Omental fat pad (tissue), 4 donors: ENCODE results near the gene RNF208. TPM values are rescaled to one million over a fixed set of nuclear protein-coding genes. Genes with fewer than 3 reads are reported as not detected.
A peak's percentile ranks its signal among the peaks of the same experiment; 100 is the strongest.

Experiments
- ATAC-seq: fragments of 150-250 bp; one replicate; pipeline ENCODE4 v1.9.1; 2016; ENCODE audit warnings: mild to moderate bottlenecking, moderate library complexity; ENCODE audit not compliant: low FRiP score
- DNase-seq: peaks from one replicate; pipeline ENCODE4 v3.0.0-alpha.2; 2019; ENCODE audit warnings: low spot score
- CTCF ChIP-seq, 3 donors: fragments of 450-650 bp; IDR thresholded peaks; one replicate each; pipeline ENCODE4 v1.5.1; 2016 to 2017; ENCODE audit warnings: antibody characterized with exemption in 3 of 3, mild to moderate bottlenecking in 3 of 3, moderate library complexity in 2 of 3
- total RNA-seq, 4 donors: library from RNA; depleted of rRNA; stranded (reverse); fragments of >200 nt; gene quantifications; one replicate each; pipeline ENCODE4 v1.1.0, GENCODE V29; 2016

RNF208 gene
- total RNA-seq, 4 donors from 2014 or later: 0.65 to 1.0 (median 0.72) TPM; not detected in 1

DNA sequence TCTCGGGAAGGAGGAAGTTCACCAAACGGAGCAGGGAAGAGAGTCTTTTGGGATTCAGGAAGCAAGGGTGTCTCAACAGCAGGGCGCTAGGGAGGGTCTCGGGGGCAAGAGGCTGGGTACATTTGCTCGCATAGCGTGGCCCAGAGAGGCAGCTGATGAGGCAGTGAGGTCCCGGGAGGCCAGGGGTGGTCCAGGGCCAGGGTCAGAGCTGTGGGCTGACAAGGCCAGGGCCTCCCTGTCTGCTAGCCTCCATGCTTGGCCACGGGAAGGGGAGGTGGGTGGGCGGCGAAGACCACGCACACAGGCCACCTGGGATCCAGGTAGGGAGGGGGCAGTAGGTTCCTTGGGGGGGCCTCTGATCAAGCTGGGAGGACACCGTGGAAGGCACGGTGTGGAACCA lies 10.5 kb downstream of the RNF208 start:
- no peak for TF ChIP-seq CTCF (IDR thresholded peaks at IDR 0.05)
- no peak for DNase-seq
- no peak for ATAC-seq

DNA sequence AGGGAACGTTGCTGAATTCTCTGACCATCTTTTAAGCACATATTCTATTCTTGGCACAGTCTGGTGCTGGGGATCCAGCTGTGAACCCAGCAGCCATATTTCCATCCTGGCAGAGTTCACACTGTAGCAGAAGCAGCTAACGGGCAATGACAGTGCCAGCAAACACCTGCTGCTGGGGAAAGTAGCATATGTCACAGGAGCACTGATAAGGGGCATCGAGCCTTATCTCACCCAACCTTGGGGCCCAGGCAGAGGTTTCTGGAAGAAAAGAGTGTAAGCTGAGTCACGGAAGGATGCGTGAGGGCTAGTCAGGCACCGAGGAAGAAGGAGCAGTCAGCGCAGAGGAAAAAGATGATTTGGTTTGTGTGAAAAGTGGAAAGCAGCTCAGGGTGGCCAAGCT lies 15.4 kb downstream of the RNF208 start:
- ATAC-seq (no peak), DNase-seq (no peak)
- TF ChIP-seq CTCF (IDR thresholded peaks at IDR 0.05): no peak

- TF ChIP-seq CTCF (IDR thresholded peaks at IDR 0.05): no peak
- DNase-seq (peak; percentile 86), ATAC-seq (peak; percentile 65)
Measured at GRCh38 chr9:137205126-137206069, 16.6 kb downstream of the RNF208 start, which contains the start of the genes NDOR1 and TMEM203. NDOR1 (plus strand) TSS chr9:137205700; CDS start chr9:137205778, 78 bp downstream. TMEM203 (minus strand) TSS chr9:137205648; CDS start chr9:137205414, 234 bp downstream.

DNA sequence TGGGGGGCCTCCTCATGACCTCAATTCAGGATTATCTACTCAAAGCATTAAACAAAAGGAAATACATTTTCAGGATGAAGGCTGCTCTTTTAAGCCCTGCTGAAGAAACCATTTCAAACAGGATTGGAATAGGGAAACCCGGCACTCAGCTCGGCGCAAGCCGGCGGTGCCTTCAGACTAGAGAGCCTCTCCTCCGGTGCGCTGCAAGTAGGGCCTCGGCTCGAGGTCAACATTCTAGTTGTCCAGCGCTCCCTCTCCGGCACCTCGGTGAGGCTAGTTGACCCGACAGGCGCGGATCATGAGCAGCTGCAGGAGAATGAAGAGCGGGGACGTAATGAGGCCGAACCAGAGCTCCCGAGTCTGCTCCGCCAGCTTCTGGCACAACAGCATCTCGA lies 17.3 kb downstream of the RNF208 start:
- ATAC-seq (no peak), DNase-seq (no peak)
- TF ChIP-seq CTCF (IDR thresholded peaks at IDR 0.05): no peak

- no peak for DNase-seq
- TF ChIP-seq CTCF (IDR thresholded peaks at IDR 0.05): no peak
- no peak for ATAC-seq
Measured at GRCh38 chr9:137202966-137203365, 19.1 kb downstream of the RNF208 start.

- TF ChIP-seq CTCF (IDR thresholded peaks at IDR 0.05): no peak
- ATAC-seq (no peak), DNase-seq (no peak)
Measured at GRCh38 chr9:137201205-137201868, 20.7 kb downstream of the RNF208 start.
